Aorta (tissue), 4 donors: Measurements from ENCODE around the gene TMEM25. TPM values are rescaled to one million over a fixed set of nuclear protein-coding genes. Genes with fewer than 3 reads are reported as not detected.

Experiments used
- polyA plus RNA-seq, 2 donors: library from polyadenylated mRNA; stranded (reverse); fragments of 200-250 nt; gene quantifications; one replicate each; pipeline ENCODE4 v1.2.3, GENCODE V29; 2013
- total RNA-seq, 2 donors: library from RNA; stranded (reverse); fragmentation: NEBNext Ultra II Directional; extraction: Animal tissue kit (Norgen Biotek cat#: 25700); gene quantifications; one replicate each; pipeline ENCODE4 v1.2.1, GENCODE V29; 2021
- donor health status: healthy with polysubstance abuse.
- donor health status: Bipolar disorder and iron deficiency.
- donor health status: DM: no; HTN: no; CAD: no.
- donor health status: DM: yes; HTN: yes; CAD: no.

The TMEM25 gene
- total and polyA plus RNA-seq, 4 donors: 20.7 to 32.2 (median 30.0) TPM

Other genes with a start within 250 kb of the TMEM25 start
- gene CD3E, start 226.5 kb upstream of the TMEM25 start, total RNA-seq: 1 to 10 TPM; 2.3 to 5.2 TPM
- 1 to 10 TPM in 1 of 2 donors, under 1 TPM in 1; 0.43 to 2.5 TPM for gene CD3E, start 226.5 kb upstream of the TMEM25 start, polyA plus RNA-seq
- gene CD3D, start 188.5 kb upstream of the TMEM25 start, total RNA-seq: 1 to 10 TPM; 3.0 to 3.9 TPM
- gene CD3D, start 188.5 kb upstream of the TMEM25 start, polyA plus RNA-seq: 1 to 10 TPM in 1 of 2 donors, under 1 TPM in 1; 0.36 to 3.3 TPM
- 1 to 10 TPM; 1.1 to 3.0 TPM for gene CD3G, start 186.8 kb upstream of the TMEM25 start, total RNA-seq
- not detected for gene CD3G, start 186.8 kb upstream of the TMEM25 start, polyA plus RNA-seq
- 10 to 100 TPM; 33.4 to 35.2 TPM for gene UBE4A, start 171.6 kb upstream of the TMEM25 start, total RNA-seq
- gene UBE4A, start 171.6 kb upstream of the TMEM25 start, polyA plus RNA-seq: 10 to 100 TPM in 1 of 2 donors, 1 to 10 TPM in 1; 3.3 to 14.3 TPM
- gene ATP5MG, start 129.6 kb upstream of the TMEM25 start, total RNA-seq: 100 to 1,000 TPM in 1 of 2 donors, 10 to 100 TPM in 1; 98.4 to 107 TPM
- 100 to 1,000 TPM; 118 to 256 TPM for gene ATP5MG, start 129.6 kb upstream of the TMEM25 start, polyA plus RNA-seq
- gene KMT2A, start 94.7 kb upstream of the TMEM25 start, total RNA-seq: 100 to 1,000 TPM; 105 to 114 TPM
- gene KMT2A, start 94.7 kb upstream of the TMEM25 start, polyA plus RNA-seq: 10 to 100 TPM in 1 of 2 donors, 1 to 10 TPM in 1; 5.6 to 15.1 TPM
- under 1 TPM in 1 of 2 donors, not detected in 1; 0.42 TPM for gene TTC36, start 3.7 kb upstream of the TMEM25 start, total RNA-seq
- gene TTC36, start 3.7 kb upstream of the TMEM25 start, polyA plus RNA-seq: under 1 TPM in 1 of 2 donors, not detected in 1; 0.95 TPM
- 10 to 100 TPM; 15.0 to 22.5 TPM for gene IFT46, start 34.7 kb downstream of the TMEM25 start, total RNA-seq
- gene IFT46, start 34.7 kb downstream of the TMEM25 start, polyA plus RNA-seq: 10 to 100 TPM; 24.2 to 31.8 TPM
- gene ARCN1, start 41.2 kb downstream of the TMEM25 start, total RNA-seq: 100 to 1,000 TPM; 128 to 170 TPM
- gene ARCN1, start 41.2 kb downstream of the TMEM25 start, polyA plus RNA-seq: 10 to 100 TPM; 67.6 to 69.0 TPM
- 100 to 1,000 TPM; 260 to 274 TPM for gene PHLDB1, start 76.4 kb downstream of the TMEM25 start, total RNA-seq
- 100 to 1,000 TPM in 1 of 2 donors, 10 to 100 TPM in 1; 38.3 to 290 TPM for gene PHLDB1, start 76.4 kb downstream of the TMEM25 start, polyA plus RNA-seq
- not detected for gene TREH, start 148.5 kb downstream of the TMEM25 start, total RNA-seq
- 1 to 10 TPM; 2.5 to 7.2 TPM for gene TREH, start 148.5 kb downstream of the TMEM25 start, polyA plus RNA-seq